GM18951 (cell line): ENCODE results near the gene PPM1M.
"Not testable (repeated sequence)": the region's sequence is repeated elsewhere in the genome, so short reads cannot be mapped to it uniquely, and the experiment has no call there.

Experiments used
- POLR2A ChIP-seq: IDR thresholded peaks from 4 replicates; pipeline ENCODE4 v1.6.1; 2011; ENCODE audit warnings: mild to moderate bottlenecking; ENCODE audit not compliant: insufficient read length, insufficient read depth; ENCODE audit errors: extremely low read depth
- in situ Hi-C: fragments of 300-500 bp; cut with MboI; formaldehyde crosslinking; loops from one replicate; pipeline ENCODE4 v1.12.0; 2022; ENCODE audit warnings: low sequenced_read_pairs, mixed read lengths, inconsistent platforms; ENCODE audit not compliant: unreplicated experiment

The PPM1M gene

GRCh38 chr3:52249683-52250082 is 4.1 kb downstream of the PPM1M start:
- in situ Hi-C loops, result no loop called here
- no peak for TF ChIP-seq POLR2A

- in situ Hi-C loops, result no loop called here
- no peak for TF ChIP-seq POLR2A
These were observed 4.6 kb downstream of the PPM1M start for GRCh38 chr3:52250122-52250521.

- in situ Hi-C loops, result no loop called here
- TF ChIP-seq POLR2A, result no peak
These were observed 8.1 kb downstream of the PPM1M start for GRCh38 chr3:52253314-52254304.

- TF ChIP-seq POLR2A, result no peak
- in situ Hi-C loops, result no loop called here
These were observed 9.0 kb downstream of the PPM1M start for GRCh38 chr3:52254608-52255007.

- TF ChIP-seq POLR2A, result no peak
- in situ Hi-C loops, result no loop called here
These were observed 10.6 kb downstream of the PPM1M start for GRCh38 chr3:52256159-52256558.

GRCh38 chr3:52256622-52257021 is 11.1 kb downstream of the PPM1M start:
- no peak for TF ChIP-seq POLR2A
- in situ Hi-C loops, result no loop called here

- in situ Hi-C loops, result no loop called here
- no peak for TF ChIP-seq POLR2A
These were observed 12.4 kb downstream of the PPM1M start for GRCh38 chr3:52257911-52258310.

GRCh38 chr3:52259035-52259434 is 13.5 kb downstream of the PPM1M start:
- in situ Hi-C loops, result no loop called here
- TF ChIP-seq POLR2A, result no peak

GRCh38 chr3:52259448-52259847 is 13.9 kb downstream of the PPM1M start:
- in situ Hi-C loops, result no loop called here
- TF ChIP-seq POLR2A, result no peak

- in situ Hi-C loops, result no loop called here
- TF ChIP-seq POLR2A, result no peak
These were observed 16.9 kb downstream of the PPM1M start for GRCh38 chr3:52262447-52262846.

GRCh38 chr3:52265387-52265786 is 19.8 kb downstream of the PPM1M start:
- in situ Hi-C loops, result no loop called here
- no peak for TF ChIP-seq POLR2A

GRCh38 chr3:52268036-52268435 is 22.5 kb downstream of the PPM1M start:
- no peak for TF ChIP-seq POLR2A
- in situ Hi-C loops, result no loop called here

GRCh38 chr3:52269776-52270175 is 24.2 kb downstream of the PPM1M start:
- no peak for TF ChIP-seq POLR2A
- in situ Hi-C loops, result no loop called here

GRCh38 chr3:52270252-52270754 is 24.7 kb downstream of the PPM1M start:
- no peak for TF ChIP-seq POLR2A
- in situ Hi-C loops, result no loop called here

- in situ Hi-C loops, result not testable (repeated sequence)
These were observed 26.6 kb downstream of the PPM1M start for GRCh38 chr3:52272172-52272571.
